CD14-positive monocyte (primary cell): ENCODE results near the gene SNX5. TPM values are rescaled to one million over a fixed set of nuclear protein-coding genes. Genes with fewer than 3 reads are reported as not detected.

Source experiments
- DNase-seq, 3 donors: peaks; one replicate each; pipeline ENCODE4 v3.0.0-alpha.2; 2011 to 2022
- H2AFZ ChIP-seq: 2 replicates; pipeline ENCODE4 v1.6.0; 2012; ENCODE audit warnings: mild to moderate bottlenecking, low read depth, low read length, inconsistent platforms; ENCODE audit not compliant: insufficient read depth, poor library complexity, severe bottlenecking
- H3K27ac ChIP-seq, 2 donors: 1 replicate in 1 of 2; 2 replicates in 1 of 2; pipeline ENCODE4 v1.5.1; 2012 to 2013; ENCODE audit warnings: low read length in 2 of 2, control low read depth in 1 of 2, inconsistent platforms in 1 of 2, low read depth in 1 of 2, mild to moderate bottlenecking in 1 of 2
- H3K27me3 ChIP-seq, 2 donors: one replicate each; pipeline versions ENCODE4 v1.6.0 to v1.6.1; 2011 to 2013; ENCODE audit warnings: low read length in 2 of 2; ENCODE audit not compliant: control insufficient read depth in 2 of 2, insufficient read depth in 2 of 2
- H3K36me3 ChIP-seq, 2 donors: replicated peaks in 1 of 2; 1 replicate in 1 of 2; 2 replicates in 1 of 2; pipeline versions ENCODE4 v1.5.1 to v1.6.1; 2012 to 2013; ENCODE audit warnings: low read length in 2 of 2, control low read depth in 1 of 2, inconsistent platforms in 1 of 2, mild to moderate bottlenecking in 1 of 2; ENCODE audit not compliant: insufficient read depth in 2 of 2, control insufficient read depth in 1 of 2
- H3K4me1 ChIP-seq, 2 donors: 1 replicate in 1 of 2; 2 replicates in 1 of 2; pipeline versions ENCODE4 v1.5.1 to v1.6.1; 2012 to 2013; ENCODE audit warnings: low read length in 2 of 2, control low read depth in 1 of 2, inconsistent platforms in 1 of 2, mild to moderate bottlenecking in 1 of 2, moderate library complexity in 1 of 2; ENCODE audit not compliant: insufficient read depth in 2 of 2, control insufficient read depth in 1 of 2
- H3K4me2 ChIP-seq: replicated peaks from 2 replicates; pipeline ENCODE3; 2012; ENCODE audit warnings: low read length, moderate library complexity, mild to moderate bottlenecking; ENCODE audit not compliant: poor library complexity, severe bottlenecking; ENCODE audit errors: extremely low read depth
- H3K4me3 ChIP-seq, 3 experiments: fragments of 200-600 bp in 1 of 3; sonication (generic) in 1 of 3; replicated peaks in 1 of 3; 1 replicate in 2 of 3; 2 replicates in 1 of 3; pipeline ENCODE4 v1.5.1; 2011 to 2013; ENCODE audit warnings: low read length in 3 of 3, mild to moderate bottlenecking in 3 of 3, control low read depth in 2 of 3, low read depth in 2 of 3, inconsistent platforms in 1 of 3, moderate library complexity in 1 of 3
- H3K79me2 ChIP-seq: 2 replicates; pipeline ENCODE4 v1.6.0; 2012; ENCODE audit warnings: mild to moderate bottlenecking, control low read depth, inconsistent platforms, low read length, moderate library complexity; ENCODE audit not compliant: insufficient read depth
- H3K9ac ChIP-seq: 2 replicates; pipeline ENCODE4 v1.6.0; 2017; ENCODE audit warnings: low read length, mild to moderate bottlenecking; ENCODE audit not compliant: insufficient read depth, poor library complexity, severe bottlenecking
- H3K9me3 ChIP-seq, 2 donors: replicated peaks in 1 of 2; 1 replicate in 1 of 2; 2 replicates in 1 of 2; pipeline versions ENCODE4 v1.5.1 to v1.6.1; 2012 to 2013; ENCODE audit warnings: low read length in 2 of 2, control low read depth in 1 of 2; ENCODE audit not compliant: control insufficient read depth in 1 of 2, insufficient read depth in 1 of 2
- H4K20me1 ChIP-seq: 2 replicates; pipeline ENCODE4 v1.6.0; 2012; ENCODE audit warnings: mild to moderate bottlenecking, low read length, control low read depth, moderate library complexity; ENCODE audit not compliant: insufficient read depth
- H3K27ac Mint-ChIP-seq, 7 donors: one replicate each; pipeline ENCODE4 v1.8.0; 2020; ENCODE audit warnings: mild to moderate bottlenecking in 7 of 7, mixed read lengths in 7 of 7, moderate library complexity in 6 of 7, inconsistent platforms in 2 of 7
- H3K27me3 Mint-ChIP-seq, 3 donors: one replicate each; pipeline ENCODE4 v1.8.0; 2021 to 2022; ENCODE audit warnings: low read depth in 3 of 3, mild to moderate bottlenecking in 3 of 3, mixed read lengths in 3 of 3, moderate library complexity in 3 of 3, inconsistent platforms in 1 of 3
- H3K36me3 Mint-ChIP-seq, 2 donors: one replicate each; pipeline ENCODE4 v1.8.0; 2020; ENCODE audit warnings: mixed read lengths in 2 of 2, inconsistent platforms in 1 of 2, mild to moderate bottlenecking in 1 of 2
- H3K4me1 Mint-ChIP-seq: one replicate; pipeline ENCODE4 v1.8.0; 2020; ENCODE audit warnings: mild to moderate bottlenecking, mixed read lengths
- H3K4me3 Mint-ChIP-seq, 2 donors: one replicate each; pipeline ENCODE4 v1.8.0; 2020; ENCODE audit warnings: mild to moderate bottlenecking in 2 of 2, mixed read lengths in 2 of 2, moderate library complexity in 1 of 2
- H3K9me3 Mint-ChIP-seq, 7 donors: one replicate each; pipeline ENCODE4 v1.8.0; 2020 to 2022; ENCODE audit warnings: mixed read lengths in 7 of 7, mild to moderate bottlenecking in 6 of 7, moderate library complexity in 6 of 7, inconsistent platforms in 2 of 7
- WGBS: methylation state at CpG from one replicate; pipeline ENCODE4 v1.1.5; 2013; ENCODE audit warnings: missing lambda C conversion rate; ENCODE audit not compliant: insufficient coverage; 5-methylcytosine and 5-hydroxymethylcytosine counted together
- intact Hi-C, 2 donors: fragments of 100-400 bp; cut with micrococcal nuclease; formaldehyde crosslinking; loops; one replicate each; pipeline versions ENCODE4 v1.15.0 to v1.15.1; 2023
- polyA plus RNA-seq, 3 donors: library from polyadenylated mRNA; depleted of rRNA in 1 of 3; unstranded in 2 of 3; stranded (reverse) in 1 of 3; fragments of 300-500 nt in 2 of 3; fragments of >200 nt in 1 of 3; fragmentation: Illumina TruSeq in 2 of 3; gene quantifications; 1 replicate in 2 of 3; 2 replicates in 1 of 3; pipeline ENCODE4 v1.2.3, GENCODE V29; 2012 to 2021
- TF ChIP-seq, protein P1 (sequence below): fragments of 200-600 bp; IDR thresholded peaks from one replicate; pipeline ENCODE4 v1.8.0; 2022; ENCODE audit warnings: antibody characterized with exemption, mild to moderate bottlenecking

The SNX5 gene
- polyA plus RNA-seq, 3 donors, result 55.6 to 83.8 (median 66.1) TPM

GRCh38 chr20:17992224-17992637 is 23.6 kb upstream of the SNX5 start:
- H3K79me2 ChIP-seq, result peaks cover 9% of the 10 kb centered on the region
- no peak for DNase-seq
- no peaks in the 10 kb centered on the region for H3K9me3 ChIP-seq
- H3K4me3 ChIP-seq, result no peak overlapping the region
- no peaks in the 10 kb centered on the region for H3K9me3 Mint-ChIP-seq
- TF ChIP-seq, protein P1, sequence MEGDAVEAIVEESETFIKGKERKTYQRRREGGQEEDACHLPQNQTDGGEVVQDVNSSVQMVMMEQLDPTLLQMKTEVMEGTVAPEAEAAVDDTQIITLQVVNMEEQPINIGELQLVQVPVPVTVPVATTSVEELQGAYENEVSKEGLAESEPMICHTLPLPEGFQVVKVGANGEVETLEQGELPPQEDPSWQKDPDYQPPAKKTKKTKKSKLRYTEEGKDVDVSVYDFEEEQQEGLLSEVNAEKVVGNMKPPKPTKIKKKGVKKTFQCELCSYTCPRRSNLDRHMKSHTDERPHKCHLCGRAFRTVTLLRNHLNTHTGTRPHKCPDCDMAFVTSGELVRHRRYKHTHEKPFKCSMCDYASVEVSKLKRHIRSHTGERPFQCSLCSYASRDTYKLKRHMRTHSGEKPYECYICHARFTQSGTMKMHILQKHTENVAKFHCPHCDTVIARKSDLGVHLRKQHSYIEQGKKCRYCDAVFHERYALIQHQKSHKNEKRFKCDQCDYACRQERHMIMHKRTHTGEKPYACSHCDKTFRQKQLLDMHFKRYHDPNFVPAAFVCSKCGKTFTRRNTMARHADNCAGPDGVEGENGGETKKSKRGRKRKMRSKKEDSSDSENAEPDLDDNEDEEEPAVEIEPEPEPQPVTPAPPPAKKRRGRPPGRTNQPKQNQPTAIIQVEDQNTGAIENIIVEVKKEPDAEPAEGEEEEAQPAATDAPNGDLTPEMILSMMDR, result no peak
- 100% methylated on average over 3 of the region's 6 CpGs for WGBS
- peaks cover 28 to 41% of the 10 kb centered on the region in 2 donors for H3K36me3 ChIP-seq
- intact Hi-C loops, result no loop called here
- H3K4me1 ChIP-seq, result no peaks in the 10 kb centered on the region
- no peak overlapping the region for H3K4me2 ChIP-seq
- no peak overlapping the region for H3K27ac Mint-ChIP-seq
- H4K20me1 ChIP-seq, result no peaks in the 10 kb centered on the region
- no peaks in the 10 kb centered on the region for H3K27me3 ChIP-seq
- H3K9ac ChIP-seq, result no peak overlapping the region
- H3K27me3 Mint-ChIP-seq, result no peaks in the 10 kb centered on the region
- H3K27ac ChIP-seq, result no peak overlapping the region
- H3K36me3 Mint-ChIP-seq, result peaks cover 26 to 45% of the 10 kb centered on the region in 2 donors
- peaks cover 6% of the 10 kb centered on the region for H3K4me1 Mint-ChIP-seq
- no peak overlapping the region for H3K4me3 Mint-ChIP-seq
- H2AFZ ChIP-seq, result no peak overlapping the region

GRCh38 chr20:17990278-17990972 is 21.8 kb upstream of the SNX5 start:
- H3K4me3 Mint-ChIP-seq, result no peak overlapping the region
- WGBS, result no CpG with 5 or more reads among the region's 10 CpGs
- no peaks in the 10 kb centered on the region for H3K27me3 ChIP-seq
- no peaks in the 10 kb centered on the region for H3K9me3 ChIP-seq
- no peak overlapping the region for H2AFZ ChIP-seq
- H3K4me1 Mint-ChIP-seq, result no peaks in the 10 kb centered on the region
- TF ChIP-seq, protein P1, result no peak
- H4K20me1 ChIP-seq, result no peaks in the 10 kb centered on the region
- no peak overlapping the region for H3K27ac ChIP-seq
- no peaks in the 10 kb centered on the region for H3K4me1 ChIP-seq
- H3K9me3 Mint-ChIP-seq, result no peaks in the 10 kb centered on the region
- no peak overlapping the region for H3K27ac Mint-ChIP-seq
- H3K36me3 Mint-ChIP-seq, result peaks cover 28 to 54% of the 10 kb centered on the region in 2 donors
- no peak for DNase-seq
- peaks cover 31 to 59% of the 10 kb centered on the region in 2 donors for H3K36me3 ChIP-seq
- intact Hi-C loops, result no loop called here
- H3K9ac ChIP-seq, result no peak overlapping the region
- H3K4me2 ChIP-seq, result no peak overlapping the region
- H3K79me2 ChIP-seq, result peaks cover 21% of the 10 kb centered on the region
- H3K27me3 Mint-ChIP-seq, result no peaks in the 10 kb centered on the region
- no peak overlapping the region for H3K4me3 ChIP-seq
